AG10803 (cell line): Measurements from ENCODE around the gene ANKRD53.
A peak's percentile ranks its signal among the peaks of the same experiment; 100 is the strongest.

Source experiments
- DNase-seq: peaks from one replicate; pipeline ENCODE4 v3.0.0; 2010; ENCODE audit warnings: low read depth
- H3K4me3 ChIP-seq: 2 replicates; pipeline ENCODE4 v1.5.1; 2011; ENCODE audit warnings: mild to moderate bottlenecking, low read length, control low read depth
- CTCF ChIP-seq: conservative IDR thresholded peaks from 2 replicates; pipeline ENCODE4 v1.5.1; 2011; ENCODE audit warnings: mild to moderate bottlenecking, low read length, control low read depth, inconsistent platforms

ANKRD53 gene

GRCh38 chr2:70978341-70979179 is at the start of gene ANKRD53:
Gene ANKRD53 (plus strand): TSS chr2:70978630. CDS start chr2:70978646, 16 bp downstream.
- DNase-seq, result peak; percentile 31
- H3K4me3 ChIP-seq, result peak within 1 kb of the TSS; percentile 68
- no peak for TF ChIP-seq CTCF

GRCh38 chr2:70930371-70931329 is 47.8 kb upstream of the ANKRD53 start:
- no peak for DNase-seq
- no peak for TF ChIP-seq CTCF
- H3K4me3 ChIP-seq, result no peak overlapping the region

- DNase-seq, result no peak
- TF ChIP-seq CTCF, result no peak
- H3K4me3 ChIP-seq, result no peak overlapping the region
These were observed 46.9 kb upstream of the ANKRD53 start for GRCh38 chr2:70931376-70932000.

- no peak for TF ChIP-seq CTCF
- DNase-seq, result no peak
- H3K4me3 ChIP-seq, result no peak overlapping the region
These were observed 45.7 kb upstream of the ANKRD53 start for GRCh38 chr2:70932631-70933230.

- no peak for DNase-seq
- TF ChIP-seq CTCF, result no peak
- H3K4me3 ChIP-seq, result no peak overlapping the region
These were observed 43.4 kb upstream of the ANKRD53 start for GRCh38 chr2:70934981-70935380.

GRCh38 chr2:70935468-70936164 is 42.8 kb upstream of the ANKRD53 start, which contains the start of gene ATP6V1B1:
Gene ATP6V1B1 (plus strand): TSS chr2:70935900. CDS start chr2:70935955, 55 bp downstream.
- no peak for TF ChIP-seq CTCF
- DNase-seq, result no peak
- no peak within 1 kb of the TSS for H3K4me3 ChIP-seq
